ENCODE results near the gene AMH. TPM values are rescaled to one million over a fixed set of nuclear protein-coding genes. Genes with fewer than 3 reads are reported as not detected.
"Not testable (repeated sequence)": the region's sequence is repeated elsewhere in the genome, so short reads cannot be mapped to it uniquely, and the experiment has no call there.

Gene AMH
- total RNA-seq, 4 donors from 2014 or later, result 0.33 to 4.2 TPM; not detected in 2

GRCh38 chr19:2276429-2276986 lies 27.4 kb downstream of the AMH start:
- Histone ChIP-seq H3K4me3 (replicated peaks in 1 of 3) (no peak overlapping the region), H3K27me3 (no peaks in the 10 kb centered on the region), H3K4me1 (peaks cover 6 to 36% of the 10 kb centered on the region in 2 donors), H3K9me3 (no peaks in the 10 kb centered on the region), H3K36me3 (peaks cover 13 to 16% of the 10 kb centered on the region in 2 donors), H3K27ac (no peak overlapping the region)
- no peak for DNase-seq
- intact Hi-C loops (cut with DNase I), result no loop called here
- WGBS, 2 donors, result 96% methylated on average over 20 of the region's 28 CpGs
- TF ChIP-seq POLR2A (IDR thresholded peaks at IDR 0.05) (no peak), CTCF (IDR thresholded peaks at IDR 0.05) (no peak)

- Histone ChIP-seq H3K4me3 (replicated peaks in 1 of 3) (no peak overlapping the region), H3K27me3 (no peaks in the 10 kb centered on the region), H3K27ac (no peak overlapping the region), H3K4me1 (peaks cover 5 to 35% of the 10 kb centered on the region in 2 donors), H3K9me3 (no peaks in the 10 kb centered on the region), H3K36me3 (peaks cover 9 to 10% of the 10 kb centered on the region in 2 donors)
- no peak for DNase-seq
- intact Hi-C loops (cut with DNase I), result no loop called here
- 82 to 86% methylated on average over 5 to 9 of the region's 9 CpGs for WGBS, 2 donors
- TF ChIP-seq CTCF (IDR thresholded peaks at IDR 0.05), result no peak
- TF ChIP-seq POLR2A (IDR thresholded peaks at IDR 0.05), result no peak
These were observed 28.0 kb downstream of the AMH start for GRCh38 chr19:2277138-2277537.

GRCh38 chr19:2278459-2279158 lies 29.5 kb downstream of the AMH start:
- no peak overlapping the region for H3K27ac ChIP-seq
- 90 to 91% methylated on average over 20 to 27 of the region's 33 CpGs for WGBS, 2 donors
- H3K4me1 ChIP-seq, result peaks cover 5 to 26% of the 10 kb centered on the region in 2 donors
- H3K36me3 ChIP-seq, result no peaks in the 10 kb centered on the region
- H3K4me3 ChIP-seq (replicated peaks in 1 of 3), result no peak overlapping the region
- no peaks in the 10 kb centered on the region for H3K9me3 ChIP-seq
- no peak for TF ChIP-seq POLR2A (IDR thresholded peaks at IDR 0.05)
- no peak for TF ChIP-seq CTCF (IDR thresholded peaks at IDR 0.05)
- no peaks in the 10 kb centered on the region for H3K27me3 ChIP-seq
- DNase-seq, result no peak
- intact Hi-C loops (cut with DNase I), result no loop called here

GRCh38 chr19:2280633-2281264 lies 31.6 kb downstream of the AMH start:
- H3K4me1 ChIP-seq, result peaks cover 0 to 11% of the 10 kb centered on the region in 2 donors
- DNase-seq, result no peak
- no peaks in the 10 kb centered on the region for H3K36me3 ChIP-seq
- no peaks in the 10 kb centered on the region for H3K27me3 ChIP-seq
- 76 to 79% methylated on average over 17 to 24 of the region's 26 CpGs for WGBS, 2 donors
- TF ChIP-seq CTCF (IDR thresholded peaks at IDR 0.05) (no peak), POLR2A (IDR thresholded peaks at IDR 0.05) (no peak)
- H3K4me3 ChIP-seq (replicated peaks in 1 of 3), result no peak overlapping the region
- no peaks in the 10 kb centered on the region for H3K9me3 ChIP-seq
- intact Hi-C loops (cut with DNase I), result no loop called here
- H3K27ac ChIP-seq, result no peak overlapping the region

GRCh38 chr19:2281265-2282061 lies 32.3 kb downstream of the AMH start:
- Histone ChIP-seq H3K27ac (peak overlapping the region in 1 of 3 donors; percentile 28), H3K4me1 (peaks cover 0 to 11% of the 10 kb centered on the region in 2 donors)
- 25% methylated on average over 2 of the region's 16 CpGs; no CpG with 5 or more reads in 1 of the 2 donors for WGBS, 2 donors
- DNase-seq; H3K9me3 ChIP-seq; H3K27me3 ChIP-seq; H3K4me3 ChIP-seq (replicated peaks in 1 of 3); H3K36me3 ChIP-seq; intact Hi-C loops (cut with DNase I): not testable (repeated sequence)

Measured in thyroid gland (tissue), 4 donors.